ENCODE results near the gene KRT37.

KRT37 gene

DNA sequence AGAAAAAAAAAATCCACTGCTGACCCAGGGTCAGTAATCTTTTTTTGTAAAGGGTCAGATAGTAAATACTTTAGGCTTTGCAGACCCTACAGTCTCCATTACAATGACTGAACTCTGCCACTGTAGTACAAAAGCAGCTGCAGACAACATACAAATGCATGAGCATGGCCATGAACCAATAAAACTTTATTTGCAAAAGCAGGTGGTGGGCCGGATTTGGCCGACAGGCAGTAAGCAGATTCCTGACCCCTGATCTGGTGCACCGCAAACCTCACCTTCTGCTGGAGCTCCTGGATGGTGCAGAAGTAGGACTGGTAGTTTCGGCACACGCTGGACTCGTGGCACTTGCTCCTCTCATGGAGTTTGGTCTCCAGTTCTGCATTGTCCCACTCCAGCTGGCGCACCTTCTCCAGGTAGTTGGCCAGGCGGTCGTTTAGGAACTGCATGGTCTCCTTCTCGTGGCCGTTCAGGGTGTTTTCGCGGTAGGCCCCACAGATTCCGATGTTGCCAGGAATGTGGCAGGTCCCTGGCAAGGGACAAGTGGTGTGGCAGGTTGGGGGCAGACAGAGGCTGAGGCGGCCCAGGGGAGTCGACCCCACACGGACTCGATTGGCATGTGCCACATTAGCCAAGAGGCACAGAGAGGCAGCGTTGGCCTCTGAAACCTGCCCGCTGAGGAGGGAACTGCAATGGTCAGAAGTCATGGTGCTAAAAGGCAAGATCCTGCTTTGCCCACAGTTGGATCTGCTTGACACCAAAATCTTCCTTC lies 13.1 kb downstream of the KRT37 start:
- in situ Hi-C loops (cut with HindIII; ENCODE audit: low pct_ligation_motif_present, low sequenced_read_pairs): no loop called here
- H3K4me3 ChIP-seq (ENCODE audit: low read depth, low read length): no peak overlapping the region
- no peaks in the 10 kb centered on the region for H3K27me3 ChIP-seq (replicated peaks)
- TF ChIP-seq, protein P1, sequence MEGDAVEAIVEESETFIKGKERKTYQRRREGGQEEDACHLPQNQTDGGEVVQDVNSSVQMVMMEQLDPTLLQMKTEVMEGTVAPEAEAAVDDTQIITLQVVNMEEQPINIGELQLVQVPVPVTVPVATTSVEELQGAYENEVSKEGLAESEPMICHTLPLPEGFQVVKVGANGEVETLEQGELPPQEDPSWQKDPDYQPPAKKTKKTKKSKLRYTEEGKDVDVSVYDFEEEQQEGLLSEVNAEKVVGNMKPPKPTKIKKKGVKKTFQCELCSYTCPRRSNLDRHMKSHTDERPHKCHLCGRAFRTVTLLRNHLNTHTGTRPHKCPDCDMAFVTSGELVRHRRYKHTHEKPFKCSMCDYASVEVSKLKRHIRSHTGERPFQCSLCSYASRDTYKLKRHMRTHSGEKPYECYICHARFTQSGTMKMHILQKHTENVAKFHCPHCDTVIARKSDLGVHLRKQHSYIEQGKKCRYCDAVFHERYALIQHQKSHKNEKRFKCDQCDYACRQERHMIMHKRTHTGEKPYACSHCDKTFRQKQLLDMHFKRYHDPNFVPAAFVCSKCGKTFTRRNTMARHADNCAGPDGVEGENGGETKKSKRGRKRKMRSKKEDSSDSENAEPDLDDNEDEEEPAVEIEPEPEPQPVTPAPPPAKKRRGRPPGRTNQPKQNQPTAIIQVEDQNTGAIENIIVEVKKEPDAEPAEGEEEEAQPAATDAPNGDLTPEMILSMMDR (IDR thresholded peaks at IDR 0.05; ENCODE audit: low read depth, low read length, missing control alignments): no peak
- no peaks in the 10 kb centered on the region for H3K36me3 ChIP-seq (replicated peaks)
- no peak for DNase-seq
- H3K27ac ChIP-seq: no peak overlapping the region

DNA sequence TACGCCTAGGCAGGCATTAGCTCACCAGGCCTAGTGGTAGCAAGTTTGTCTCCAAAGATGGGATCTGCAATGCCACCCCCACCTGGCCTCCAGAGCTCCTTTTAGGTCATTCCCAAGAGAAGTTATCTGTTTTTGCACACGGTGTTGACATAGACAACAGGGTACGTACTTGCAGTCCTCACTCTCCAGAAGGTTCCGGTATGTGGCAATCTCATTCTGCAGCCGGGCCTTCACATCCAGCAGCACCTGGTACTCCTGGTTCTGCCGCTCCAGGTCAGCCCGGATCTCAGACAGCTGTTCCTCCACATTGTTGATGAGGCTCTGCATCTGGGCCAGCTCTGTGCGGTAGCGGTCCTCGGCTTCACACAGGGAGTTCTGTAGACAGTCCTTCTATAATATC lies 17.2 kb downstream of the KRT37 start:
- TF ChIP-seq, protein P1 (IDR thresholded peaks at IDR 0.05; ENCODE audit: low read depth, low read length, missing control alignments): no peak
- H3K27me3 ChIP-seq (replicated peaks): no peaks in the 10 kb centered on the region
- no peaks in the 10 kb centered on the region for H3K36me3 ChIP-seq (replicated peaks)
- H3K27ac ChIP-seq: no peak overlapping the region
- in situ Hi-C loops (cut with HindIII; ENCODE audit: low pct_ligation_motif_present, low sequenced_read_pairs): no loop called here
- no peak overlapping the region for H3K4me3 ChIP-seq (ENCODE audit: low read depth, low read length)
- no peak for DNase-seq

DNA sequence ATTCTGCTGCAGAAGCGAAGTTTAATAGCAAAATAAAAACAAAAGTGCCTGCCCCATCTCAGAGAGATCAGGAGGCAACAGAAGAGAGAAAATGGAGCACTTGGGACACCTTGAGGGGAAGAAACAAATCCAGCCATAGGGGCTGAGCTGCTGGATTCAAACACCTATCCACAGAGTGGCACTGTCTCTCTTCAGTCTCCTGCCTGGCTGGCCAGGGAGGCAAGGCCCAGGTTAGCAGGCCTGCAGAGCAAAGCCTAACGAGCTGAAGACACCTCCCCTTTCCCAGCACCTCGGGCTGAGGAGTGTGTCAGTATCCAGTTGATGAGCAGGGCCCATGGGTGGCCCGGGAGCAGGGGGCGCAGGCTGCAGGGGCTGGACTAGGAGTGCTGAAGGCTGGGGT lies 18.2 kb downstream of the KRT37 start:
- Histone ChIP-seq H3K27ac (no peak overlapping the region), H3K36me3 (replicated peaks) (no peaks in the 10 kb centered on the region), H3K27me3 (replicated peaks) (no peaks in the 10 kb centered on the region), H3K4me3 (ENCODE audit: low read depth, low read length) (no peak overlapping the region)
- in situ Hi-C loops (cut with HindIII; ENCODE audit: low pct_ligation_motif_present, low sequenced_read_pairs): no loop called here
- DNase-seq: no peak
- TF ChIP-seq, protein P1 (IDR thresholded peaks at IDR 0.05; ENCODE audit: low read depth, low read length, missing control alignments): no peak

DNA sequence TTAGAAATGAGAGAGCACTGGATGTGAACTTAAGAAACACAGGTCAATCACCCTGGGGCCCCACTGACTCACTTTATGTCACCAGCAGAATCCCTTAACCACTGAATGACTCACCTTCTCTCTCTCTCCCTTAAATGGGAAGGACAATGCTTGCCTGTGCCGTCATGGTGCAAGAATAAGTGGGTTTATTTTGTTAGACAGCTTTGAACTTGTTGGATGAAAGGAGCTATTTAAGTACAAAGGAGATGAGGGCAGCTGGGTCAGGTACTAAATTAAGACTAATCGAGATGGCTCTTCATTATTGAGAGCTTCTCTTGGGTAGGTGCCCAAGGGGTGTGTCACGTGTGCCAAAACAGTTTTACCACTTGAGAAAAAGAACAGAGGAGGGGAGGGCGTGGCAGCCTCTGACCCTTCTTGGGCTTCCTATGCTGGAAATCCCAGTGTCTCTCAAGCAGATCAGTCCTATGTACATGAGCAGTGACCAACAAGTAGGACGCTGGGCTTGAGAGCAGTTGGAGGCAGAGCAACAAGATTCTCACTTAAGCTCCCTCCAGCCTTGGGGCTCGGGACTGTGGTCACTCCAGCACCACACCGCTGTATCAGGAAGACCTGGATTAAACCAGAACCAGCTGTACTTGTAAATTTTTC lies 20.2 kb downstream of the KRT37 start:
- DNase-seq: peak; percentile 91
- H3K27me3 ChIP-seq (replicated peaks): no peaks in the 10 kb centered on the region
- H3K36me3 ChIP-seq (replicated peaks): no peaks in the 10 kb centered on the region
- no peak overlapping the region for H3K4me3 ChIP-seq (ENCODE audit: low read depth, low read length)
- H3K27ac ChIP-seq: peak overlapping the region; percentile 87
- TF ChIP-seq, protein P1 (IDR thresholded peaks at IDR 0.05; ENCODE audit: low read depth, low read length, missing control alignments): no peak
- in situ Hi-C loops (cut with HindIII; ENCODE audit: low pct_ligation_motif_present, low sequenced_read_pairs): no loop called here

DNA sequence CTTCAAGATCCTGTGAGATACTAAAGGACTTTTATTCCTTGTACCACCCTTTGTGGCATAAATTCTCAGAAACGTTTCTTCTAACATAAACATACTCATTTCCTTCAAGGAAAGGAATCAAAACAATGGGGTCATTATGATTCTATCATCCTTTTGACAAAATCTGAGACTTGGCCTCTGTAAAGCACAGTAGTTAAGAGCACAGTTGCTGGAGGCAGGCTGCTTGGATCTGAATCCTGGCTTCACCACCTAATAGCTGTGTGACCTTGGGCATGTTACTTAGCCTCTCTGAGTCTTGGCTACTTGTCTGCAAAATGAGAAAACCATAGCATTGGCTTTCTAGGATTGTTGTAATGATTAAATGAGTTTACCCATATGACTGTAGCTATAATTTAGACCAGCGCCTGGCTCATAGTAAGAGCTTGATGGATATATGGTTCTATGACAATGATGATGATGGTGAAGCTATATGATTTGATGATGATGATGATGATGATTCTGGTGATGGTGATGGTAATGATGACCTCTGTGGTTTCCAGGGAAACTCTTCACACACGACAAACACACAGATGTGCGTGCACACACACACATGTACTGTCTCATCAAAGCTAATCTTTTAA lies 20.9 kb downstream of the KRT37 start:
- in situ Hi-C loops (cut with HindIII; ENCODE audit: low pct_ligation_motif_present, low sequenced_read_pairs): no loop called here
- Histone ChIP-seq H3K27ac (peak overlapping the region; percentile 87), H3K36me3 (replicated peaks) (no peaks in the 10 kb centered on the region), H3K27me3 (replicated peaks) (no peaks in the 10 kb centered on the region), H3K4me3 (ENCODE audit: low read depth, low read length) (no peak overlapping the region)
- no peak for DNase-seq
- TF ChIP-seq, protein P1 (IDR thresholded peaks at IDR 0.05; ENCODE audit: low read depth, low read length, missing control alignments): no peak

Data from brain microvascular endothelial cell (primary cell).